Nephron progenitor cell (in vitro differentiated cells): ENCODE data around the gene PCDH1.

Experiments
- DNase-seq: peaks from one replicate; pipeline ENCODE4 v3.0.0; 2021
- H3K27ac Mint-ChIP-seq: 2 replicates; pipeline ENCODE4 v1.8.0; 2021; ENCODE audit warnings: mild to moderate bottlenecking, moderate library complexity, mixed read lengths
- H3K27me3 Mint-ChIP-seq: 2 replicates; pipeline ENCODE4 v1.8.0; 2021; ENCODE audit warnings: mild to moderate bottlenecking, low read depth, mixed read lengths; ENCODE audit not compliant: poor library complexity
- H3K36me3 Mint-ChIP-seq: 2 replicates; pipeline ENCODE4 v1.8.0; 2021; ENCODE audit warnings: low read depth, mixed read lengths
- H3K4me1 Mint-ChIP-seq: 2 replicates; pipeline ENCODE4 v1.8.0; 2021; ENCODE audit warnings: mixed read lengths
- H3K4me3 Mint-ChIP-seq: 2 replicates; pipeline ENCODE4 v1.8.0; 2021; ENCODE audit warnings: mild to moderate bottlenecking, moderate library complexity, mixed read lengths
- H3K9me3 Mint-ChIP-seq: 2 replicates; pipeline ENCODE4 v1.8.0; 2021; ENCODE audit warnings: mild to moderate bottlenecking, moderate library complexity, mixed read lengths
- TF ChIP-seq, protein P1 (sequence below): fragments of 200-600 bp; sonication (generic); IDR thresholded peaks from 2 replicates; pipeline ENCODE4 v1.5.0; 2021; ENCODE audit warnings: antibody characterized with exemption

Gene PCDH1

DNA sequence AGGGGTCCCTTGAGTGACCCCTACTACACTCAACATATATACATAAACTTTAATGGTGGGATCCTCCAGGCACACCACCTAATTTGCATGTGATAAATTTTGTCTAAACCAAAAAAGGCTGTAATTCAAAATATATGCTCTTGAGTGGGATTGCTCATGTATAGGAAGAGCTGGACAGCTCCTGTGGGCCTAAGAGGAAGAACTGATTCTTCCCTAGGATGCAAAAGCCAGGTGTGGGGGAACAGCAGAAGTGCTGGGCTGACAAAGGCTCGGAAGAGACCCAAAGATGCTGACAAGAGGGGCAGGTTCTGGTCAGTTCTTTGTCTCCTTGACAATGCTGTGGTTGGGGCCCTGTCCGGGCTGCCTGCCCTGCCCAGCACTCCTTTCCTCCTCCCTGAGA lies 43.9 kb downstream of the PCDH1 start:
- Mint-ChIP-seq H3K27ac (no peak overlapping the region), H3K4me3 (no peak overlapping the region), H3K27me3 (peaks cover 23% of the 10 kb centered on the region), H3K9me3 (peaks cover 3% of the 10 kb centered on the region), H3K36me3 (no peaks in the 10 kb centered on the region), H3K4me1 (peaks cover 39% of the 10 kb centered on the region)
- no peak for DNase-seq
- TF ChIP-seq, protein P1, sequence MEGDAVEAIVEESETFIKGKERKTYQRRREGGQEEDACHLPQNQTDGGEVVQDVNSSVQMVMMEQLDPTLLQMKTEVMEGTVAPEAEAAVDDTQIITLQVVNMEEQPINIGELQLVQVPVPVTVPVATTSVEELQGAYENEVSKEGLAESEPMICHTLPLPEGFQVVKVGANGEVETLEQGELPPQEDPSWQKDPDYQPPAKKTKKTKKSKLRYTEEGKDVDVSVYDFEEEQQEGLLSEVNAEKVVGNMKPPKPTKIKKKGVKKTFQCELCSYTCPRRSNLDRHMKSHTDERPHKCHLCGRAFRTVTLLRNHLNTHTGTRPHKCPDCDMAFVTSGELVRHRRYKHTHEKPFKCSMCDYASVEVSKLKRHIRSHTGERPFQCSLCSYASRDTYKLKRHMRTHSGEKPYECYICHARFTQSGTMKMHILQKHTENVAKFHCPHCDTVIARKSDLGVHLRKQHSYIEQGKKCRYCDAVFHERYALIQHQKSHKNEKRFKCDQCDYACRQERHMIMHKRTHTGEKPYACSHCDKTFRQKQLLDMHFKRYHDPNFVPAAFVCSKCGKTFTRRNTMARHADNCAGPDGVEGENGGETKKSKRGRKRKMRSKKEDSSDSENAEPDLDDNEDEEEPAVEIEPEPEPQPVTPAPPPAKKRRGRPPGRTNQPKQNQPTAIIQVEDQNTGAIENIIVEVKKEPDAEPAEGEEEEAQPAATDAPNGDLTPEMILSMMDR = no peak

DNA sequence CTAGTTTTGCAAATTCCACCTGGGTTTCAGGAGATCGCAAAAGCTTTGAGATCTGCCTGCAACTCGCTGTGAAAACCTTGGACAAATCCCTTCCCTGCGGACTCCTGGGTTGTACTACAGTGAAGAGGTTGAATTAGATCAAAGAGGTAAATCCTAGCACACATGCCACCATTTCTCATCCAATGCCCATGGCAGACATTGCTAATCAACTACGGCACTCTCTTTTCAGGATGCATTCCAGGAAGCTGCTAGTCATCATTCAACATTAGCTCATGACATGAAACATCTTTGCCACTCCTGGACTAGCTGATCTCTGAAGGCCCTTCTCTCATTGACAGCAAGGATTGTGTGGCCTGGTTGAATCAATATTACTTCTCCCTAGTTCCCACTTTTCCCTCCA lies 46.1 kb downstream of the PCDH1 start:
- H3K9me3 Mint-ChIP-seq = peaks cover 3% of the 10 kb centered on the region
- H3K4me3 Mint-ChIP-seq = no peak overlapping the region
- H3K36me3 Mint-ChIP-seq = no peaks in the 10 kb centered on the region
- DNase-seq = no peak
- peaks cover 19% of the 10 kb centered on the region for H3K27me3 Mint-ChIP-seq
- TF ChIP-seq, protein P1 = no peak
- peaks cover 32% of the 10 kb centered on the region for H3K4me1 Mint-ChIP-seq
- peak overlapping the region; percentile 6 for H3K27ac Mint-ChIP-seq

DNA sequence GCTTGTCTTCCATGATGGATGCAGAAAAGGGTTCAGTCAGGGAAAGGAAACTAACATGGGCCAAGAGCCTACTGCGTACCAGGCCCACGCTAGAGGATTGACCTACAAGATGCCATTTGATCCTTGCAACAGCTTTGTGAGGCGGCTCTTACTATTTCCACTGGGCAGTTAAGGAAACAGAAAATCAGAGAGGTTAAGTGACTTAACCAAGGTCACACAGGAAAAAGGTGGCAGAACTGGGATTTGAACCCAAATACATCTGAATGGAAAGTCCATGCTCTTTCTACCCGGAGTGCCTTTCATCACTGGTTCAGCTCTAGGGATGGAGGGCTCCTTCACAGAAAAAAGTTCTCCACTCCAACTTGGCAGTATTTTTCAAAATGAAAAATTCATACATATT lies 50.0 kb downstream of the PCDH1 start:
- H3K4me3 Mint-ChIP-seq = no peak overlapping the region
- H3K9me3 Mint-ChIP-seq = peaks cover 3% of the 10 kb centered on the region
- no peak for DNase-seq
- no peak overlapping the region for H3K27ac Mint-ChIP-seq
- TF ChIP-seq, protein P1 = no peak
- peaks cover 37% of the 10 kb centered on the region for H3K4me1 Mint-ChIP-seq
- no peaks in the 10 kb centered on the region for H3K36me3 Mint-ChIP-seq
- peaks cover 40% of the 10 kb centered on the region for H3K27me3 Mint-ChIP-seq

DNA sequence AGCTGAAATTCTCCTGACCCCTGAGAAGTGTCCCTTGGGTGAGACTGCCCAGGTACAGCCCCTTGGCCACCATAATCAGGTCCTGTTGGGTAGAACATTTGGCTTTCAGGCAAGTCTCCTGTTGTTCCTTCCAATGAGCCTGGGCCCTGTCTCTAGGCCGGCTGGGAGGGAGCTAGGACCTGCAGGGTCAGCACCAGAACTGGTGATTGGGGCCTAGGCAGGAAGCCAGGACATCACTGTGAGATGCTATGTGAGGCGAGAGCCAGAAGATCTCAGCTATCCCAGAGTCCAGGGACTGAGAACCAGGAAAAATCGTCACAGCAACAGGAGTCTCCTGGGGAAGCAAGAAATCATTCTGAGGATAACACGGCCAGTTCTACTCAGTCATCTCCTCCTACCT lies 51.5 kb downstream of the PCDH1 start:
- H3K27ac Mint-ChIP-seq = no peak overlapping the region
- H3K36me3 Mint-ChIP-seq = no peaks in the 10 kb centered on the region
- no peak for DNase-seq
- H3K27me3 Mint-ChIP-seq = peaks cover 31% of the 10 kb centered on the region
- no peaks in the 10 kb centered on the region for H3K9me3 Mint-ChIP-seq
- TF ChIP-seq, protein P1 = no peak
- H3K4me3 Mint-ChIP-seq = no peak overlapping the region
- peaks cover 30% of the 10 kb centered on the region for H3K4me1 Mint-ChIP-seq

DNA sequence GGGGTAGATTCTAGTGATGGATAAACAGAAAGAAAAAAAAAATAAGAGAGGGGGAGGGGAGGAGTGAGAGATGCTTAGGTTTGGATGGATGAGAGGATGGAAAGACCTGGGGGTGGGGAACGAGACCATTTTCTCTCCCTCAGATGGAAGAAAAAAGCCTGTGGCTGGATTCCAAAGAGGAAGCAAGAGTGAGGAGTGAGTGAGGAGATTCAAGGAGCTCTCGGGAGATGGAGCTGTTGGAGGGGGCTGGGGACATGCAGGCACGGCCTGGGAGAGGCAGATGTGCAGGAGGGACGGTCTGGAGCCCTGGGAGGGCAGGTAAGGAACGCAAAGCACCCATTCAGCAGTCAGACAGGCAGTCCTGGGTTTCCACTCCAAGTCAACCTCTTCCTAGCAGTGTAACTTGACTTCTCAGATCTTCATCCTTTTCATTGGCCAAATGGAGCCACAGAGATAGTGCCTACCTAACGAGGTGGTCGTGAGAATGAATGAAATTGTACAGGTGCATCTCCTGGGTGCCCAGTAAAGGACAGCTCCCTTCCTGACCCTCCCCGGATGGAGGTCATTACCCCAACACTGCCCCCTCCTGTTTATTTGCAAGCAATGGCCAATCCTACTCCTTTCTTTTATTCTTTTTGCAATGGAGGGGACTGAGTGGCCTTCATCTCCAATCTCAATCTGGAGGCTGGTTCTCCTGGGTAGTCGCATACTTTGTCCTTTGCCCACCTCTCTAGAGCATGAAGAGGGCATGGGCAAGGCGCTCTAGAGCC lies 52.2 kb downstream of the PCDH1 start:
- Mint-ChIP-seq H3K4me3 (no peak overlapping the region), H3K4me1 (peaks cover 34% of the 10 kb centered on the region), H3K36me3 (no peaks in the 10 kb centered on the region), H3K27me3 (peaks cover 31% of the 10 kb centered on the region), H3K9me3 (no peaks in the 10 kb centered on the region), H3K27ac (no peak overlapping the region)
- TF ChIP-seq, protein P1 = peak; percentile 35
- no peak for DNase-seq

DNA sequence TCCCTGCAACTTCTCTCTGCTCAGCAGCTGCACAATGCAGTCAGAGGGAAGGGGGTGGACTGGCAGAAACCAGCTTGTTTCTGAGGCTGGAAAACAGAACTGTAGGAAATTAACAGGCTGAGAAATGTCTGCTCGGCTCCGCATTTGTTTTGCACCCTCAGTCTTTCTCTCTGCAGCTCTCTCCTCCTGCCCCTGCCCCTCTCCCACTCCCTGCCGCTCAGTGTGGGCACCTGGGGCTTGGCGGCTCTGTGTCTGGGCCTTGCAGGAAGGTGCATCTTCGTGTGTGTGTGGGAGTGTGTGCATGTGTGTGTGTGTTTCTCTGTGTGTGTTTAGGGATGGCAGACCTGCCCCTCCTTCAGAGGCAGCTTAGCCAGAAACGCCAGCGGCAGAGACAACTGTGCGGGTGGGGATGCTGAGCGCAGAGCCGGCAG lies 53.0 kb downstream of the PCDH1 start:
- TF ChIP-seq, protein P1 = no peak
- Mint-ChIP-seq H3K4me3 (no peak overlapping the region), H3K27ac (peak overlapping the region; percentile 30), H3K27me3 (peaks cover 32% of the 10 kb centered on the region), H3K4me1 (peaks cover 34% of the 10 kb centered on the region), H3K36me3 (no peaks in the 10 kb centered on the region), H3K9me3 (no peaks in the 10 kb centered on the region)
- no peak for DNase-seq
